HepG2 (cell line): ENCODE results near the gene TDG. TPM values are rescaled to one million over a fixed set of nuclear protein-coding genes. Genes with fewer than 3 reads are reported as not detected.

Source experiments
- ATAC-seq: fragments of 200-7000 bp; cut with Tn5 transposase; 3 replicates; pipeline ENCODE4 v1.9.1; 2020; ENCODE audit warnings: mild to moderate bottlenecking, moderate library complexity
- BruUV-seq: library from RNA; stranded (reverse); fragments of 400-500 nt; replicated peaks from 2 replicates; lab custom pipeline; 2021; lab: Mats Ljungman, UMichigan
- CTCF ChIA-PET: fragments of 300-600 bp; formaldehyde crosslinking; extraction: SDS; loops from one replicate; lab custom pipeline; 2021; ENCODE audit warnings: low total read pairs, inconsistent platforms, low intra/inter-chr PET ratio; lab: Yijun Ruan, JAX
- POLR2A ChIA-PET: fragments of 350-600 bp; sonication (Branson Sonifier 250); formaldehyde crosslinking; loops from one replicate; lab custom pipeline; 2020; ENCODE audit warnings: antibody characterized with exemption, inconsistent platforms; lab: Yijun Ruan, JAX
- DNase-seq: peaks from one replicate; pipeline ENCODE4 v3.0.0-alpha.2; 2015; ENCODE audit warnings: low spot score
- FAIRE-seq: peaks from 3 replicates; lab custom pipeline; 2011; peaks lifted over from hg19 to GRCh38; lab: Jason Lieb, UNC
- H2AFZ ChIP-seq: one replicate; pipeline ENCODE4 v1.6.1; 2011; ENCODE audit warnings: low read length, inconsistent platforms
- H3K27ac ChIP-seq: fragments of 300-600 bp; 3 replicates; pipeline ENCODE4 v1.8.0; 2011; ENCODE audit warnings: mixed run types, mild to moderate bottlenecking, mixed read lengths, low read length, inconsistent platforms; ENCODE audit not compliant: insufficient read depth; ENCODE audit errors: extremely low read length
- H3K27me3 ChIP-seq, 2 experiments: fragments of 200-600 bp in 1 of 2; 2 replicates in 1 of 2; 3 replicates in 1 of 2; pipeline versions ENCODE4 v1.6.0 to v1.8.0; 2011; ENCODE audit warnings: low read length in 2 of 2, mild to moderate bottlenecking in 2 of 2, moderate library complexity in 2 of 2, inconsistent platforms in 1 of 2; ENCODE audit not compliant: insufficient read depth in 2 of 2, control insufficient read depth in 1 of 2
- H3K36me3 ChIP-seq, 2 experiments: fragments of 200-600 bp in 1 of 2; replicated peaks in 1 of 2; 2 replicates in 1 of 2; 3 replicates in 1 of 2; pipeline versions ENCODE4 v1.5.1 to v1.8.0; 2011; ENCODE audit warnings: low read length in 2 of 2, inconsistent platforms in 1 of 2; ENCODE audit not compliant: insufficient read depth in 2 of 2, control insufficient read depth in 1 of 2
- H3K4me1 ChIP-seq: 2 replicates; pipeline ENCODE4 v1.5.1; 2012; ENCODE audit warnings: low read length, inconsistent platforms; ENCODE audit not compliant: insufficient read depth
- H3K4me2 ChIP-seq: 2 replicates; pipeline ENCODE4 v1.6.0; 2011; ENCODE audit warnings: low read depth, low read length, inconsistent platforms
- H3K4me3 ChIP-seq, 3 experiments: fragments of 200-600 bp in 1 of 3; sonication (generic), shearing (Covaris generic) in 1 of 3; replicated peaks in 1 of 3; 2 replicates each; pipeline ENCODE4 v1.5.1; 2011 to 2016; ENCODE audit warnings: low read length in 3 of 3, inconsistent platforms in 2 of 3, low read depth in 2 of 3, mild to moderate bottlenecking in 2 of 3, control low read depth in 1 of 3, mixed read lengths in 1 of 3; ENCODE audit not compliant: insufficient read depth in 1 of 3
- H3K79me2 ChIP-seq: one replicate; pipeline ENCODE4 v1.6.1; 2011; ENCODE audit warnings: low read length, inconsistent platforms; ENCODE audit not compliant: insufficient read depth
- H3K9ac ChIP-seq: 2 replicates; pipeline ENCODE4 v1.6.0; 2011; ENCODE audit warnings: mild to moderate bottlenecking, low read depth, low read length, inconsistent platforms; ENCODE audit not compliant: insufficient read depth
- H3K9me3 ChIP-seq: 2 replicates; pipeline ENCODE4 v1.5.1; 2012; ENCODE audit warnings: mild to moderate bottlenecking, low read length
- H4K20me1 ChIP-seq: 2 replicates; pipeline ENCODE4 v1.6.0; 2011; ENCODE audit warnings: inconsistent platforms, mild to moderate bottlenecking, low read length, moderate library complexity; ENCODE audit not compliant: insufficient read depth
- BATF2 ChIP-seq: sonication (generic); formaldehyde crosslinking; IDR thresholded peaks from 2 replicates; pipeline ENCODE4 v1.8.0; 2022; ENCODE audit warnings: mild to moderate bottlenecking, missing genetic modification reagents, moderate library complexity
- BCL3 ChIP-seq: sonication (generic); formaldehyde crosslinking; IDR thresholded peaks from 2 replicates; pipeline ENCODE4 v1.5.1; 2020; ENCODE audit warnings: mild to moderate bottlenecking, missing genetic modification reagents, moderate library complexity
- BCLAF1 ChIP-seq: fragments of 450-650 bp; IDR thresholded peaks from 2 replicates; pipeline ENCODE4 v1.6.1; 2017; ENCODE audit warnings: mild to moderate bottlenecking
- CHCHD3 ChIP-seq: sonication (generic); formaldehyde crosslinking; IDR thresholded peaks from 2 replicates; pipeline ENCODE4 v1.8.0; 2022; ENCODE audit warnings: mild to moderate bottlenecking, missing genetic modification reagents, moderate library complexity
- MYNN ChIP-seq: sonication (generic); formaldehyde crosslinking; IDR thresholded peaks from 2 replicates; pipeline ENCODE4 v1.4.0; 2020; ENCODE audit warnings: mild to moderate bottlenecking, low read depth, missing genetic modification reagents
- RNF2 ChIP-seq: fragments of 450-650 bp; conservative IDR thresholded peaks from 2 replicates; pipeline ENCODE4 v1.6.1; 2016; ENCODE audit warnings: low read depth
- SP4 ChIP-seq: sonication (generic); formaldehyde crosslinking; IDR thresholded peaks from 2 replicates; pipeline ENCODE4 v1.8.1; 2023; ENCODE audit warnings: mild to moderate bottlenecking, missing genetic modification reagents
- TEAD2 ChIP-seq: sonication (generic); formaldehyde crosslinking; IDR thresholded peaks from 2 replicates; pipeline ENCODE4 v1.9.0; 2021; ENCODE audit warnings: missing genetic modification reagents
- TRAFD1 ChIP-seq: sonication (generic); formaldehyde crosslinking; IDR thresholded peaks from 2 replicates; pipeline ENCODE4 v1.5.1; 2020; ENCODE audit warnings: missing genetic modification reagents, mild to moderate bottlenecking, borderline replicate concordance
- ZMYM4 ChIP-seq: sonication (generic); formaldehyde crosslinking; IDR thresholded peaks from 2 replicates; pipeline ENCODE4 v1.8.1; 2023; ENCODE audit warnings: mild to moderate bottlenecking, missing genetic modification reagents
- WGBS: methylation state at CpG from one replicate; pipeline ENCODE4 v1.1.6; 2017; ENCODE audit warnings: low lambda C conversion rate; 5-methylcytosine and 5-hydroxymethylcytosine counted together
- in situ Hi-C: cut with HindIII; loops from 2 replicates; pipeline ENCODE4 v1.10.0; 2017; ENCODE audit warnings: low pct_unique_long_range_greater_than_20kb; ENCODE audit not compliant: extremely low pct_ligation_motif_present
- intact Hi-C: fragments of 100-400 bp; cut with micrococcal nuclease; formaldehyde crosslinking; loops from one replicate; pipeline ENCODE4 v1.10.0; 2022; ENCODE audit not compliant: unreplicated experiment
- polyA plus RNA-seq, 8 experiments: library from polyadenylated mRNA; depleted of rRNA in 3 of 8; stranded (reverse) in 7 of 8; unstranded in 1 of 8; fragments of >200 nt; fragmentation: Illumina TruSeq in 4 of 8; extraction: Trizol in 4 of 8; gene quantifications; 2 replicates each; pipeline versions ENCODE4 v1.2.1 to v1.2.3, GENCODE V29; 2011 to 2016; ENCODE audit warnings: low read depth in 4 of 8, missing spikeins in 1 of 8, mixed read lengths in 1 of 8; ENCODE audit not compliant: insufficient read depth in 1 of 8
- total RNA-seq, 5 experiments: library from RNA; depleted of rRNA; stranded (reverse); fragments of >200 nt; fragmentation: Illumina TruSeq; extraction: Trizol; gene quantifications; 2 replicates each; pipeline ENCODE4 v1.2.3, GENCODE V29; 2016; ENCODE audit warnings: low read depth in 1 of 5

TDG gene
- total and polyA plus RNA-seq, 2 of the 13 experiments (the other 11 are each of a cell fraction or from before 2014, with no cell fraction given): 14.2 to 19.5 TPM

GRCh38 chr12:103986829-103987228, 21.2 kb downstream of the TDG start (continued):
- no peak for TF ChIP-seq BCLAF1
- no peak for TF ChIP-seq RNF2

- FAIRE-seq: no peak
- no peak overlapping the region for H2AFZ ChIP-seq
- no peak overlapping the region for H3K9ac ChIP-seq
- H3K27ac ChIP-seq: no peak overlapping the region
- POLR2A ChIA-PET: no interaction called here
- in situ Hi-C loops: no loop called here
- H3K4me2 ChIP-seq: no peak overlapping the region
- no peaks in the 10 kb centered on the region for H3K9me3 ChIP-seq
- H3K79me2 ChIP-seq: no peaks in the 10 kb centered on the region
- ATAC-seq: no peak
- H3K4me3 ChIP-seq: no peak overlapping the region
- no peak for TF ChIP-seq ZMYM4 (CRISPR knock-in tag)
- TF ChIP-seq BATF2: no peak
- no peak for TF ChIP-seq TEAD2 (CRISPR knock-in tag)
- no peak for TF ChIP-seq CHCHD3 (CRISPR knock-in tag)
- TF ChIP-seq MYNN (CRISPR knock-in tag): no peak
- no peak for TF ChIP-seq TRAFD1 (CRISPR knock-in tag)
- no peak for TF ChIP-seq BCL3 (CRISPR knock-in tag)
- no peak for TF ChIP-seq SP4 (CRISPR knock-in tag)
- no peak for DNase-seq
- H3K36me3 ChIP-seq: no peaks in the 10 kb centered on the region; a peak in 1 of 5 replicates
- intact Hi-C loops: no loop called here
- 65% methylated on average over 4 of the region's 4 CpGs for WGBS
- BruUV-seq: no TSS peak
- H3K4me1 ChIP-seq: peaks cover 11% of the 10 kb centered on the region
- H3K27me3 ChIP-seq: peaks cover 0 to 6% of the 10 kb centered on the region in 2 experiments; a peak in 1 of 5 replicates
- CTCF ChIA-PET: no interaction called here
- no peaks in the 10 kb centered on the region for H4K20me1 ChIP-seq
Observed at GRCh38 chr12:103994235-103994634, 28.6 kb downstream of the TDG start.
